HepG2 (cell line): ENCODE measurements around the gene SLC11A1. TPM values are rescaled to one million over a fixed set of nuclear protein-coding genes. Genes with fewer than 3 reads are reported as not detected.
A peak's percentile ranks its signal among the peaks of the same experiment; 100 is the strongest.

ENCODE experiments used
- CERS6 ChIP-seq: sonication (generic); formaldehyde crosslinking; IDR thresholded peaks from 2 replicates; pipeline ENCODE4 v1.5.0; 2020; ENCODE audit warnings: missing genetic modification reagents
- FOXJ3 ChIP-seq: sonication (generic); formaldehyde crosslinking; IDR thresholded peaks from 2 replicates; pipeline ENCODE4 v1.4.0; 2020; ENCODE audit warnings: missing genetic modification reagents, mild to moderate bottlenecking, borderline replicate concordance
- HOXA7 ChIP-seq: sonication (generic); formaldehyde crosslinking; IDR thresholded peaks from 2 replicates; pipeline ENCODE4 v1.8.1; 2022; ENCODE audit warnings: mild to moderate bottlenecking, missing genetic modification reagents, moderate library complexity
- IKZF4 ChIP-seq: sonication (generic); formaldehyde crosslinking; IDR thresholded peaks from 2 replicates; pipeline ENCODE4 v1.5.1; 2020; ENCODE audit warnings: borderline replicate concordance, mild to moderate bottlenecking, low read depth, missing genetic modification reagents; ENCODE audit errors: not compliant biosample characterization
- KIAA2018 ChIP-seq: sonication (generic); formaldehyde crosslinking; IDR thresholded peaks from 2 replicates; pipeline ENCODE4 v1.5.0; 2020; ENCODE audit warnings: mild to moderate bottlenecking, missing genetic modification reagents, borderline replicate concordance
- RARA ChIP-seq: IDR thresholded peaks from 2 replicates; pipeline ENCODE4 v1.6.1; 2016; ENCODE audit warnings: missing genetic modification reagents, missing compliant biosample characterization
- TBX3 ChIP-seq: fragments of 450-650 bp; IDR thresholded peaks from 2 replicates; pipeline ENCODE4 v1.6.1; 2017; ENCODE audit warnings: antibody characterized with exemption, mild to moderate bottlenecking, inconsistent platforms, borderline replicate concordance
- ZGPAT ChIP-seq: IDR thresholded peaks from 2 replicates; pipeline ENCODE4 v1.6.1; 2016; ENCODE audit warnings: mild to moderate bottlenecking
- ZNF138 ChIP-seq: sonication (generic); formaldehyde crosslinking; IDR thresholded peaks from 2 replicates; pipeline ENCODE4 v1.5.0; 2020; ENCODE audit warnings: mild to moderate bottlenecking, low read depth, missing genetic modification reagents
- ZNF333 ChIP-seq: sonication (generic); formaldehyde crosslinking; IDR thresholded peaks from 2 replicates; pipeline ENCODE4 v1.4.0; 2020; ENCODE audit warnings: mild to moderate bottlenecking, missing genetic modification reagents, borderline replicate concordance
- polyA plus RNA-seq, 8 experiments: library from polyadenylated mRNA; depleted of rRNA in 3 of 8; stranded (reverse) in 7 of 8; unstranded in 1 of 8; fragments of >200 nt; fragmentation: Illumina TruSeq in 4 of 8; extraction: Trizol in 4 of 8; gene quantifications; 2 replicates each; pipeline versions ENCODE4 v1.2.1 to v1.2.3, GENCODE V29; 2011 to 2016; ENCODE audit warnings: low read depth in 4 of 8, missing spikeins in 1 of 8, mixed read lengths in 1 of 8; ENCODE audit not compliant: insufficient read depth in 1 of 8
- total RNA-seq, 5 experiments: library from RNA; depleted of rRNA; stranded (reverse); fragments of >200 nt; fragmentation: Illumina TruSeq; extraction: Trizol; gene quantifications; 2 replicates each; pipeline ENCODE4 v1.2.3, GENCODE V29; 2016; ENCODE audit warnings: low read depth in 1 of 5
- TF ChIP-seq, protein P1 (sequence below): sonication (generic); formaldehyde crosslinking; IDR thresholded peaks from 2 replicates; pipeline ENCODE4 v1.4.0; 2020; ENCODE audit warnings: missing genetic modification reagents

SLC11A1 gene
- total and polyA plus RNA-seq, 2 of the 13 experiments (the other 11 are each of a cell fraction or from before 2014, with no cell fraction given): 0.33 to 2.3 TPM

DNA sequence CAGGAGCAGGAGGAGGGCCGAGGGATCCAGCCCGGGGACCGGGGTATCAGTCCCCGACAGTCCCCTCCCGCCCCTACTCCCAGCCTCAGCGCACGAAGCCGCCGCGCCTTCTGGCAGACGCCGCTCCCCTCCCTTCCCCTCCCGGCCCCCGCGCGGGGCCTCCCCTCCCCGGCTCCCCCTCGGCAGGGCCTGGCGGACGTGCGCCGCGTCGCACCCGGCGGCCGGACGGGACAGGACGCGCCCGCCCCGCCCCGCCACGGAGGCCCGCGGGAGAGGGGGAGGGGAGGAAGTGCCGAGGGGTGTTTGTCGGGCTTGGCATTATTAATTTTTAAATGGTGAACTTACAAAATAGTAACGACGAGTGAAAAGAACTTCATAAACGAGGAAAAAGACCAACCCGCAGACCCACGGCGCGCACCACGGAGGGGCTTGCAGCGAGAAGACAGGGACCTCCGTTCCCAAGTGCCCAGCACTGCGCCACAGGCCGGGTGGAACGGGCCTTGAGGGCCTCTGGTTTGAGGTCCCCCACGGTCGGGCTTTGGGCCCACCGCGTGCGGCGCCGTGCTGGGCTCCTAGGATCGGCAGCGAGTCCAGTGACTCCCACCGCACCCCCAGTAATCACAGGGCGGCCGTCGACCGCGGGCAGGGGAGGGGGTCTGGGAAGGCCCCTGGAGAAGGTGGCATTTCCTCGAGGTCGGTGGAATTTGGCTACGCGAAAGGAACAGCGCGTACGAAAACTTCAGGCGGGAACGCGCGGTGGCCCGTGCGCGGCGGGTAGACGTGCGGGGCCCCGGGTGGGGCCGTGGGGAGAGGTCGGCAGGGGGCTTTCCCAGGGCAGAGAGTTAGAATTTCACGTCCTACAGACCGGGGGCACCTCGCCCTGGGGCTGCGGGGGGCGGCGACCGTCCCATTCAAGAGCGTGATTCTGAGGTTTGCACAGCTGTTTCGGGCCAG is 16.6 kb downstream of the SLC11A1 start (continued):
- 0 out of 2 replicates have a peak, but pooled peaks have one; percentile 8 for TF ChIP-seq TBX3
- 0 out of 2 replicates have a peak, but pooled peaks have one; percentile 52 for TF ChIP-seq FOXJ3
- no peak for TF ChIP-seq HOXA7 (CRISPR knock-in tag)
- TF ChIP-seq ZNF333 (CRISPR knock-in tag): peak; percentile 25
- TF ChIP-seq CERS6 (CRISPR knock-in tag): no peak
- TF ChIP-seq KIAA2018 (CRISPR knock-in tag): peak; percentile 34; the same call in 1 of the 2 replicates
- TF ChIP-seq RARA (CRISPR knock-in tag): no peak
- TF ChIP-seq, protein P1, sequence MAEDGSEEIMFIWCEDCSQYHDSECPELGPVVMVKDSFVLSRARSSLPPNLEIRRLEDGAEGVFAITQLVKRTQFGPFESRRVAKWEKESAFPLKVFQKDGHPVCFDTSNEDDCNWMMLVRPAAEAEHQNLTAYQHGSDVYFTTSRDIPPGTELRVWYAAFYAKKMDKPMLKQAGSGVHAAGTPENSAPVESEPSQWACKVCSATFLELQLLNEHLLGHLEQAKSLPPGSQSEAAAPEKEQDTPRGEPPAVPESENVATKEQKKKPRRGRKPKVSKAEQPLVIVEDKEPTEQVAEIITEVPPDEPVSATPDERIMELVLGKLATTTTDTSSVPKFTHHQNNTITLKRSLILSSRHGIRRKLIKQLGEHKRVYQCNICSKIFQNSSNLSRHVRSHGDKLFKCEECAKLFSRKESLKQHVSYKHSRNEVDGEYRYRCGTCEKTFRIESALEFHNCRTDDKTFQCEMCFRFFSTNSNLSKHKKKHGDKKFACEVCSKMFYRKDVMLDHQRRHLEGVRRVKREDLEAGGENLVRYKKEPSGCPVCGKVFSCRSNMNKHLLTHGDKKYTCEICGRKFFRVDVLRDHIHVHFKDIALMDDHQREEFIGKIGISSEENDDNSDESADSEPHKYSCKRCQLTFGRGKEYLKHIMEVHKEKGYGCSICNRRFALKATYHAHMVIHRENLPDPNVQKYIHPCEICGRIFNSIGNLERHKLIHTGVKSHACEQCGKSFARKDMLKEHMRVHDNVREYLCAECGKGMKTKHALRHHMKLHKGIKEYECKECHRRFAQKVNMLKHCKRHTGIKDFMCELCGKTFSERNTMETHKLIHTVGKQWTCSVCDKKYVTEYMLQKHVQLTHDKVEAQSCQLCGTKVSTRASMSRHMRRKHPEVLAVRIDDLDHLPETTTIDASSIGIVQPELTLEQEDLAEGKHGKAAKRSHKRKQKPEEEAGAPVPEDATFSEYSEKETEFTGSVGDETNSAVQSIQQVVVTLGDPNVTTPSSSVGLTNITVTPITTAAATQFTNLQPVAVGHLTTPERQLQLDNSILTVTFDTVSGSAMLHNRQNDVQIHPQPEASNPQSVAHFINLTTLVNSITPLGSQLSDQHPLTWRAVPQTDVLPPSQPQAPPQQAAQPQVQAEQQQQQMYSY: peak; percentile 34; the same call in 1 of the 2 replicates
- peak; percentile 12 for TF ChIP-seq IKZF4
- peak; percentile 54; the same call in 1 of the 2 replicates for TF ChIP-seq ZGPAT (CRISPR knock-in tag)
- TF ChIP-seq ZNF138 (CRISPR knock-in tag): peak; percentile 15
